GM19035 (cell line): ENCODE results near the gene CACNG8.

ENCODE experiments used
- ATAC-seq: cut with Tn5 transposase; IDR thresholded peaks from one replicate; pipeline ENCODE4 v1.9.1; 2021; ENCODE audit not compliant: unreplicated experiment

Gene CACNG8

DNA sequence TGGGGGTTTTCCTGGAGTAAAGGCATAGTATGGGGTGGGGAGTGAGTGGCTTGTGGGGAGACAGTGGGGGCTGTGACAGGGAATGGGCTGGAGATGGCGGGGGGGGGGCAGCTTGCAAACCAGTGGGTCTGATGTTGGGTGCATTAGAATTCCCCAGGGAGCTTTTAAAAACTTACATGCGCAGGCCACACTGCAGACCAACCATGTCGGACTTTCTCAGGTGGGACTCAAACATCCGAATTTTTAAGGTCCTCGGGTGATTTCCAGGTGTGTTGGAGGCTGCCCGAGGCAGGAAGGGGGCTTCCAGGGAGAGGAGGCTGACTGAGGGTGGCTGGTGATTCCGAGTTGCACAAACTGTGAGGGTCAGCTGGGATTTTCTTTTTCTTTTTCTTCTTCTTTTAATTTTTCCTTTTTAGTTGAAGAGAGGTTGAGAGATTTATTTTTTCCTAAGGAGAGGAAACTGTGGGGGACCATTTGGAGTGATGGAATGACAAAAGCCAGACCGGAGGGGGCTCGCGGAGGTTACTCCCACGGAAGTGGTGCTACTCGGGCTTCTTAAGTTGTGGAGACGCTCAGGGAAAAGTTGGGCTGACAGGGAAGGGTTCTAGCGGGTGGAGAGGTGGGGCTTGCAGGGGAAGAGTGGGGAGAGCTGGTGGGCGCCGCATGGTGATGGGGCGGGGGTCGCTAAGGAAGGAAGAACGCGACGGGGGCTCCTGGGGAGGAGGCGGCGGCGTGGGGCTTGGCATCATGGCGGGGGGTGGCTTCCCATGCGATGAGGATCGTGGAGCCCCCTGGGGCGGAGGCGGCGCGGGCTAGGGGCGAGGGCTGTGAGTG is 997 bp upstream of the CACNG8 start:
- ATAC-seq, result no peak

DNA sequence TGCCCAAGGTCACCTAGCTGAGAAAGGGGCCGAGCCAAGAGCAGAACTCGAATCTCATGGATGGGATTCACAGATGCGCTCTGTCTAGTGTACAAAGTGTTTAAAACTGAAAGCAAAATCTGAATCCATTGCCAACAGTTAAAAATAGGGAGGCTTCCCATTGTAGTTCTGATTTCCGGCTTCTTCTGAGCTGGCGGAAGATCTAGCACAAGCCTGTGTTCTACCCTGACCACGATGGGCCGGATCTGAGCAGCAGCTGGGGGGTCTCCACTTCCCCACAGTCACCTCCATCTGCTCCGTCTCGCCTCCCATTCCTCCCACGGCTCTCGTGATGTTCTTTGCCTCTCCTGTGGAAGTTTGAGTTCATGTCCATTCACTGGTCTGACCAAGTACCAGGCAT is 2.4 kb downstream of the CACNG8 start:
- ATAC-seq, result no peak

DNA sequence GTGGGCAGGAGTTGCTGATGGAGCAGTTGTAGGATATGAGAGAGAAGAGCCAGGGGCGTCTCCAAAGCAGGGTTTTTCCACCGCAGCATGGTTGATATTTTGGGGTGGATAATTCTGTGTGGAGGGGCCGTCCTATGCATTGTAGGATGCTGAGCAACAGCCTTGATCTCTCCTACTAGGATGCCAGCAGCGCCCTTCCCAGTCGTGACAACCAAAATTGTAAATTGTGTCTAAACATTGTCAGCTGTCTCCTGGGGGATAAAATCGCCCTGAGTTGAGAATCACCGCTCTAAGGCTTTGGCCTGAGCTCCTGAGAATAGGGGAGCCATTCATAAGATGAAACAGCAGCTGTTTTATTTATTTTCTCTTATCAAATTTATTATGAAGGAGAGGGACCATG is 4.2 kb downstream of the CACNG8 start:
- ATAC-seq, result no peak

DNA sequence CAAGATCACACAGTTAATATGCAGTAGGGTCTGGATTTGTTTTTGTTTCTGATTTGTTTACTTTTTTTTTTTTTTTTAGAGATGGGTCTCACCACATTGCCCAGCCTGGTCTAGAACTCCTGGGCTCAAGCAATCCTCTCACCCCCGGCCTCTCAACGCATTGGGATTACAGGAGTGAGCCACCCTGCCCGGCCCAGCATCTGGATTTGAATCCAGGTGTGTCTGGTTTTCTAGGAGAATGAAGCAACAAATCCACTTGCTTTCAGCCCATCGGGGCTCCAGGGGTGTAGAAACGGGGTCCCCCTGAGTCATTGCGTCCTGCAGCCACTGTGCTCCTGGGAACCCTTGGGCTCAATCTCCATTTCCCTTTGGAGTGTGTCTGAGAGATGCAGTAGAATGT is 6.6 kb downstream of the CACNG8 start:
- no peak for ATAC-seq

DNA sequence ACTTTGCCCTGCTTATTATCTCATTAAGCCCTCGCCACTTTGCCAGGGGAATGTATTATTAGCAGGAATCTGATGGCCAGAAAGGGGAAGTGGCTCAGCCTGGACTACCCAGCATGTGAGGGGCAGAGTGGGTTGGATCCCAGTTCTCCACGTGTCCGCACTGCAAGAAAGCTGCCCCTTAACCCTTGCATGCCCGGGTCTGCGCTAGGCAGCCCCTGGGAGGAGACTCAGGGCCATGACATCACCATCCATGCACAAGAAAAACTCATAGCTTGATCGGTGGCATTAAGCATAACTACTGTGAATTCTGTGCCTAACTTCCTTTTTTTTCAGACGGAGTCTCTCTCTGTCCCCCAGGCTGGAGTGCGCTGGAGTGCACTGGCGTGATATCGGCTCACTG is 8.9 kb downstream of the CACNG8 start:
- ATAC-seq, result no peak

DNA sequence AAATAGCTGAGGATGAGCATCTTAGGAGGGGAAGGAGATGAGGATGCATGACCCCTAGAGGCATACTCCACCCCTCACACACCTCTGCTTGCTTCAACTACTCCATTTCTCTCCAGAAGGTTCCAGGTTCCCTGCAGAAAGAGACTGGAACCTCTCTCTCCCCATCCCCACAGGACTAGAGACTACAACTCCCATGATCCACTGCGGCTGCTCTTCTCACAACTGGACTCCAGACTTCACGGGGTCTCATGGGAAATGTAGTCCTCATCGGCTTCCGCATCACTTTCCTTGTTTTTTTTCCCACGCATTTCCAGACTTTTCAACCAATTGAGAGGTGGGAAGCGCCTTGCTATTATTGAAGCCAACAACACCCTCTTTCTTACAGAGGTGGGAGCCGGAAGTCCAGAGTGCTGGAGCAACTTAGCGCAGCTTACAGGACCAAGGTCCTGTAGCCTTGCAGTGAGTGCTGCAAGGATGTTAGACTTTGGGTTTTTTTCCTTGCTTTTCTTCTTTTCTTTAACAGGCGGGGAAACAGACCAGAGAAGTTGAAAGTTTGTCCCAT is 14.8 kb downstream of the CACNG8 start:
- ATAC-seq, result no peak

DNA sequence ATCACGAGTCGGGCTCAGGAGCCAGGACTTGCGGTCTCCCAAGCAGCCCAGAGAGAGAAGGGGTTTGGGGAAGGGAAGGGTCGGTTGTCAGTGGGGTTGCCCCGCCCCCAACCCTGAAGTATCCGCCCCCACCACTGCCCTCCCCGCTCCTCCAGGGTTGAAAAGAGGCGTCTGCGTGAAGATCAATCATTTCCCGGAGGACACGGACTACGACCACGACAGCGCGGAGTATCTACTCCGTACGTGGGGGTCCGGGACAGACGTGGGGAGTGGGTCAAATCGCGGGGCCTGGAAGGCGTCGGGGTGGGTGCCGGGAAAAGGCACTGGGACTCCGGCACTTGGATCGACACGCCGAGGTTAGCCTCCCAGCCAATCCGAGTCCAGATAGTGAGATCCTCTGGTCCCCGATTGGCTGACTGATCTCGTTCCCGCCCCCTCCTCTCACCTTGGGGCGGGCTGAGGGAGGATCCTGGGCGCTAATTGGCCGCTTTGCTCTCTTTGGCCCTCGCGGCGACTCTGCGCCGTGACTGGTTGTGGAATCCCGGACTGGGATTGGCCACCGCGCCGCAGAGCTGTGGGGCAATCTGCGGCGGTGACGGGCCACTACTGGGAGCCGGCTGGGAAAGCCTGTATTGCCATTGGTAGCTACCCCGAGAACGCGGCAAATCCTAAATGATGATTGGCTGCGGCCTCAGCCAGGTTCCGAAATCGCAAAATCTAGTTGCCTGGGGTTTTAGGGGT is 15.4 kb downstream of the CACNG8 start:
- no peak for ATAC-seq

DNA sequence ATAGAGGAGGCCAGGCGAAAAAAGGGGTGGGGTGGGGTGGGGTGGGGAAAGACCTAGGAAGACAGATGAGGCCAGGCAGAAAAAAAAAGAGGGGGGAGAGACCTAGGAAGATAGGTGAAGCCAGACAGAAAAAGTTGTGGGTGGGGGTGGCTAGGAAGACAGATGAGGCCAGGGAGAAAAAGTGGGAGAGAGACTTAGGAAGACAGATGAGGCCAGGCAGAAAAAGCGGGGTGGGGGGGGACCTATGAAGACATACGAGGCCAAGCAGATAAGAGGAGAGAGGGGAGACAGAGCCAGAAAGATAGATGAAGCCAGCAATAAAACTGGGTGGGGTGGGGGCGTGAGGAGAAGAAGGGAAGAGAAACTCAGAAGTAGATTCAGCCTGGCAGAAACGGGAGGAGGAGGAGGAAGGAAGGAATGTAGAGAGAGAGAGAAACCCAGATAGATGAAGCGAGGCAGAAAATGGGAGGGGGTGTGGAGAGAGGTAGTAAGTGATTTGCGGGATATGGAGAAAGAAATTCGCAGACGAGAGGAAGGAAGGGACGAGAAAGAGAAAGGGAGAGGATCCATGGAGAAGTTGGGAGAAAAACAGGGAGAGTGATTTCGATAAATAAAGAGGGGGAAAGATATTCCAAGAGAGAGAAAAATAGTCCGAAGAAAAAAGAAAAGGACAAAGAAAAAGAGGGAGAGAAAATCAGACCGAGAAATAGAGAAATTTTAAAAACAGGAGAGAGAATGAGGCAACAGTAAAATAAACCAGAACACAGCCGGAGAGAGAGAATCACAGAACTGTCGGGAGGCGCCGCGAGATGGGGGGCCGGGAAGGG is 16.5 kb downstream of the CACNG8 start:
- no peak for ATAC-seq

DNA sequence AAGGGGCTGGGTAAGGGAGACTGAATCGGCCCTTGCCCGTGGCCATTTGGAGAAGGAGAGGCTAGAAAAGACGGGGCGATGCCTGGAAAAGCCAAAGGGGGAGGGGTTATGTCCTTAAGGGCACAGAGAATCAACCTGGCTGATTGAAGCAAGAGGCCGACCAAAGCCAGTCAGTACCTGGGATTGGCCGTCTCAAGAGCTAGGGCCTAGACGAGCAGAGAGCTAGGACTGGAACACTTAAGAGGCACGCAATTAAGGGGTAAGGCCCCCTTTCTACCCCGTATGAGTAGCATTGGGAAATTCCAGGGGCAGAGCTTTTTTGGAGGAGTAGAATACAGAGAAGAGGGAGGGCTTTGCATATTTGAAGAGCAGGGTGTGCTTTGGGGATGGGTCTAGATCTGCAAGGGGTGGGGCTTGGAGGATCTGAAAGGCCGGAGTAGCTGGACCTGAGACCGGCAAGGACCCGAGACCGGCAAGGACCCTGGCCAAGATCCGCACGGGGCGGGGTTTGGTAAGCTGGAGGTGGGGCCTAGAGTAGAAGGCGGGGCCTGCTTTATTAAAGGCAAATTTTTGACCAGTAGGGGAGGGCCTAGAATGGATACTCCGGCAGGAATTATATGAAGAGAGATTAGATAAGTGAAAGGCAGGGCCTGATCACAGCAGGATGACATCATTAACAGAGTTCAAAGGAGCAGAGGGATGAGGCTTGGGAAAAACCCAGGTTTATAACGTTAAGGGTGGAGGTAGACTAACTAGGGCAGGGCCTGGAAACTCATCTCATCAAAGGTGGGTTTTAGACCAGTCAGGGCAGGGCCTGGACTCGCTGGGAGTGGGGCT is 18.0 kb downstream of the CACNG8 start:
- no peak for ATAC-seq

DNA sequence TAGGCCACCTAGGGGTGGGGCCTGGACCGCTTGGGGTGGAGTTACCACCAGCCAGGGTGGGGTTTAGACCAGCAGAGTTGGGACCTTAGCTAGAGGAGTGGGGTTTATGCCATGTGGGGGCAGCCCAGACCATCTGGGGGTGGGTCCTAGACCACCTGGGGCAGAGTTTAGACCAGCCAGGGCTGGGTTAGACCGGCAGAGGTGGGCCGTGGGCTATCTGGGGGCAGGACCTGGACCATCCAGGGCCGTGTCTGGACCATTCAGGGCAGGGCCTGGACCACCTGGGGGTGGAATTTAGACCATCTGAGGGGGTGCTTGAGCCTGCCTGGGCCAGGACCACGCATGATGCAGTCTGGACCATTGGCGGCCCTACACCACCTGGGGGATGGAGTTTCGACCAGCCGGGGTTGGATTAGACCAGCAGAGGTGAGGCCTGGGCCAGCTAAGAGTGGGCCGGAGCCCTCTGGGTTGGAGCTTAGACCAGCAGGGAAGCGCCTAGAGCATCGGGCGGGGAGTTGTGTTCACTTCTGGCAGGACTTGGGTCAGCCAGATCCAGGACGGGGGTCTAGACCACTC is 18.7 kb downstream of the CACNG8 start:
- no peak for ATAC-seq

DNA sequence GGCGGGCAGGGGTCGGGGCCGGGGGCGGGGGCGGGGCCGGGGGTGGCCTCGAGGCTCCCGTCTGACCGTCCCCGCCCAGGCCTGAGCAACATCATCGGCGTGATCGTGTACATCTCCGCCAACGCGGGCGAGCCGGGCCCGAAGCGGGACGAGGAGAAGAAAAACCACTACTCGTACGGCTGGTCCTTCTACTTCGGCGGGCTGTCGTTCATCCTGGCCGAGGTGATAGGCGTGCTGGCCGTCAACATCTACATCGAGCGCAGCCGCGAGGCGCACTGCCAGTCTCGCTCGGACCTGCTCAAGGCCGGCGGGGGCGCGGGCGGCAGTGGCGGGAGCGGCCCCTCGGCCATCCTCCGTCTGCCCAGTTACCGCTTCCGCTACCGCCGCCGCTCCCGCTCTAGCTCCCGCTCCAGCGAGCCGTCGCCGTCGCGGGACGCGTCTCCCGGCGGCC is 19.3 kb downstream of the CACNG8 start:
- no peak for ATAC-seq

DNA sequence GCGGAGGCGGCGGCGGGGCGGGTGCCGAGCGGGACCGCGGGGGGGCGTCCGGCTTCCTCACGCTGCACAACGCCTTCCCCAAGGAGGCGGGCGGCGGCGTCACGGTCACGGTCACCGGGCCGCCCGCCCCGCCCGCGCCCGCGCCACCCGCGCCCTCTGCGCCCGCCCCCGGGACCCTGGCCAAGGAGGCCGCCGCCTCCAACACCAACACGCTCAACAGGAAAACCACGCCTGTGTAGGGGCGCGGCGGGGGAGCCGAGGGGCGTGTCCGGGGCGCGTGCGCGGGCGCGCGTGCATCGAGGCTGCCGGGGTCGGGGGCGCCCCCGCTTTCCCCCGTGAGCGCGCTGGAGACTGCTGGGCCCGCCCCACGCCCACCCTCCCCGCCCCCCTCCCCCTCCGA is 19.9 kb downstream of the CACNG8 start:
- ATAC-seq, result no peak

DNA sequence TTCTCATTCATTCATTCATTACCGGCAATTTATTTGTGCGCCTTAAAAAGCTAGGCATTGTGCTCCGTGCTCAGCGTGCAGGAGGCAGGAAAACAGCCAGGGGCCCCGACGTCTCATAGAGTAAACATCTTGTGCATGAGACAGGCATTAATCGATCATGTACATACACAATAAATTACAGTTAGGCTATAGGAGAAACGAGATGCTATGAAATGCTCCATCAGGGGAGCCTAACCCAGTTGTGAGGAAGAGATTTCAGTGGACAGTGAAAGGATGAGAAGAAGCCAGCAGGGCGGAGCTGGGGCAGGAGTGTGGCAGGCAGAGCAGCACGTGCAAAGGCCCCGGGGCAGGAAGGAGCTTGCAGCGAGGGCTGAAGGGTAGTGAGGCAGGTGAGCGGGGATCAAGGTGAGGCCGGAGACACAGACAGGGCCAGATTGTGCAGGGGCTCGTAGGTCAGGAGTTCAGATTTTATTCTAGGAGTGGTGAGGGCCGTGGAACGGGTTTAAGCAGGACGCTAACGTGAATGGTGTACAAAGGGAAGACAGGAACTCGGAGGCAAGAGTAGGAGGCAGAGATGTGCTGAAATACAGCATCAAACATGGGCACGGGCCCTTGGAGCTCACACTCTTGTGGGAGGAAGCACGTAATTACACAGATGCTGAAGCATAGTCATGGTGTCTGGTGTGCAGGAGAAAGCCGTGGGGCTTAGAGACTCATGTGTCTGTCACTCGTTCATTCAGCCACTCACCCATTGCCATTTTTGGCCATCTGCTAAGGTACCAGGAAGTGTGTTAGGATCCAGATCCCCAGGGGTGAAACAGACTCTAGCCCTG is 20.9 kb downstream of the CACNG8 start:
- ATAC-seq, result no peak

DNA sequence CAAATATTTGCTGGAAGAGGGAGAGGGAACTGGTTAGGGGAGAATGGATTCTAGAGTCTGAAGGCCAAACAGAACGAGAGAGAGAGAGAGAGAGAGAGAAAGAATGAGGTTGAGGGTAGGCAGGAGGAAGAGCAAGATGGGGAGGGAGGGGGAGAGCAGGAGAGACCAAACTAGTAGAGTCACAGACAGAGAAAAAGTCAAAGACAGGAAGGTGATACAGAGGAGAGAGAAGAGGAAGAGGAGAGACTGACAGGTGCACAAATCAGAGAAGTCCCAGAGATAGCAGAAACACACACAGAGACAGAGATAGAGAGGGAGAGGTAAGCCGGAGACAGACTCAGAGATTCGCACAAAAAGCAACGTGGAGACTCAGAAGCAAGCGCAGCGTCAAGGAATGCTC is 23.1 kb downstream of the CACNG8 start:
- ATAC-seq, result no peak

DNA sequence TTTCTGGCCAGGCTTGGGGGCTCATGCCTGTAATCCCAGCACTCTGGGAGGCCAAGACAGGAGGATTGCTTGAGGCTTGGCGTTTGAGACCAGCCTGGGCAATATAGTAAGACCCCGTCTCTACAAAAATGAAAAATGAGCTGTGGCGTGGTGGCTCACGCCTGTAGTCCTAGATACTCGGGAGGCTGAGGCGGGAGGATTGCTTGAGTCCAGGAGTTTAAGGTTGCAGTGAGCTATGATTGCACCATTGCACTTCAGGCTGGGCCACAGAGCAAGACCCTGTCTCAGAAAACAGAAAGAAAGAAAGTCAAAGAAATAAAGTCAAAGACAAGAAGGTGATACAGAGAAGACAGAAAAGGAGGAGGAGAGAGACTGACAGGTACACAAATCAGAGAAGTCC is 26.2 kb downstream of the CACNG8 start:
- ATAC-seq, result no peak

DNA sequence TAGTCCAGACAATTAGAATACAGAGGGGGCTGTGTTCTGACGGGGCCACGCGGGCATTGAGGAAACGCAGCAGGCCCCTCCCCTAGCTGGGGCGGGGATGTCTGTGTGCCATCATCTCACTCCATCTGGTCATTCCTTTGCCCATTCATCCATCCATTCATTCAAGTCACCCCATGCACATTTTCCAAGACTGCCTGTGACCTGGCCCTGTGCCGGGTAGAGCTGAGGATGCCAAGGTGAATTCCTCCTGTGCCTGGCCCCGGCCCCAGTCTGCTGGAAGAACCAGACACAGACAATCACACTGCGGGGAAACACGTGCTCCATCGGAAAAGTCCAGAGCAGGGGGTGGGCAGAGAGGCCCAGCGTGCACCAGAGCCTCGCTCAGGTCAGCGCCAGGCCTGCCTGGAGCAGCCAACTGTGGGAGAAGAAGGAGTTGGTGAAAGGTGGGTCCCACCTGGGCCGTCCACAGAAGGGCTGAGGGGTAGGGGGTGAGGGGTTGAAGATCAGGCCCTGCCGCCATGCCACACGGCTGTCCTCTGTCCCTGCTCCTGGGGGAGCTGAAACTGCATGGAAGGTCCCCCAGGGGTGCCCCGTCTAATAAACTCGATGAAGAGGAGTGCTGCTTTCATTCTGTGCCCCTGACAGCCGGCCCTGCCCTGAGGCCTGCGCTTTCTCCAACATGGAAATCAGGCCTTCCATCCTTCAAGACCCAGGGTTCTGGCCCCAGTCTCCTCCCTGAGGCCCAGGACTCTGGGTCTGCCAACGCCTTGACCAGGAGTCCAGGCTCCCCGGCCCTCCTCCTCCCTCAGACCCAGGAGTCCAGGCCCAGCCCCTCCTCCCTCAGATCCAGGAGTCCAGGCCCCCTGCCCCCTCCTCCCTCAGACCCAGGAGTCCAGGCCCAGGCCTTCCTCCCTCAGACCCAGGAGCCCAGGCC is 27.1 kb downstream of the CACNG8 start:
- no peak for ATAC-seq

DNA sequence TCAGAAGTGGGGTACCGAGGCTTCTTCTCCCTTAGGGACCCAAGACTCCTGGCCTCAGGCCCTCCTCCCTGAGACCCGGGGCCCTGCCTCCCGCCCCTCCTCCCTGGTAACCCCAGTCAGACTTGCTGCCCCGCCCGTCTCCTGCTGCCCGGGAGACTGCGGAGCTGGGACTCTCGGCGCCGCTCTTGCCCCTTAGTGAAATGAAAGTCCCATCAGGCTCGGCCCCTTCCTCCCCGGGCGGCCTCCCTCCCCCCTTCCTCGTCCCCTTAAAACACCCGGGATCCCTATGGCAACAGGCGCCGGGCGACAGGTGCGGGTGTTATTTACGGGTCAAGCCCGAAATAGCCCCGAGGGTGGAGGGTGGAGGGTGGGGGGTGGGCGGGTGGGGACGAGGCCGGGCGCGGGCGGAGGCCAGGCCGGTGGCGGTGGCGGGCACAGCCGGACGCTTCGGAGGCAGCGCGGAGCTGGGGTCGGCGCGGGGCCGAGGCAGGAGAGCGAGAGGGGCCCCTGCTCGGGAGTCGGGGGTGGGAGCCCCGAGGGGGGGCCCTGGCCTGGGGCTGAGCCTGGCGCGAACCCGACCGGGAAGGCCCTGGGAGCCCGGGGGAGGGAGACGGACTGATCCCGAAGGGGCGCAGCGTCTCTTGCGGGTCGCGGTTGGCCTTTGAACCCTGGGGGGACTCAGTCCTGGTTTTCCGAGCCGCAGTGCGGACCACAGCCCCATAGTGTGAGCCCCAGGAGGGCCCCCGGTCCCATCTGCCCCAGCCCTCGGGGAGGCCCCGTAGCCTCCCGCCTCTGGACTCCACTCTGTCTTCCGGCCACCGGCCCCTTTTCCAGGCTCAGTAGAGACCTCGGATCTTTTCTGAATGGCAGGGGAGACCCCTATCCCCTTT is 28.7 kb downstream of the CACNG8 start, which contains the start of gene CACNG6:
Gene CACNG6 (plus strand): TSS at position 414 of the 890 bp plus-strand sequence. CDS start 1,241 bp downstream, outside the sequence.
- ATAC-seq, result no peak
